Measurements from ENCODE around the gene SFXN3. TPM values are rescaled to one million over a fixed set of nuclear protein-coding genes. Genes with fewer than 3 reads are reported as not detected.
A peak's percentile ranks its signal among the peaks of the same experiment; 100 is the strongest.

Gene SFXN3
- total and polyA plus RNA-seq, 2 of the 13 experiments (the other 11 are each of a cell fraction or from before 2014, with no cell fraction given): 16.8 to 71.5 TPM

DNA sequence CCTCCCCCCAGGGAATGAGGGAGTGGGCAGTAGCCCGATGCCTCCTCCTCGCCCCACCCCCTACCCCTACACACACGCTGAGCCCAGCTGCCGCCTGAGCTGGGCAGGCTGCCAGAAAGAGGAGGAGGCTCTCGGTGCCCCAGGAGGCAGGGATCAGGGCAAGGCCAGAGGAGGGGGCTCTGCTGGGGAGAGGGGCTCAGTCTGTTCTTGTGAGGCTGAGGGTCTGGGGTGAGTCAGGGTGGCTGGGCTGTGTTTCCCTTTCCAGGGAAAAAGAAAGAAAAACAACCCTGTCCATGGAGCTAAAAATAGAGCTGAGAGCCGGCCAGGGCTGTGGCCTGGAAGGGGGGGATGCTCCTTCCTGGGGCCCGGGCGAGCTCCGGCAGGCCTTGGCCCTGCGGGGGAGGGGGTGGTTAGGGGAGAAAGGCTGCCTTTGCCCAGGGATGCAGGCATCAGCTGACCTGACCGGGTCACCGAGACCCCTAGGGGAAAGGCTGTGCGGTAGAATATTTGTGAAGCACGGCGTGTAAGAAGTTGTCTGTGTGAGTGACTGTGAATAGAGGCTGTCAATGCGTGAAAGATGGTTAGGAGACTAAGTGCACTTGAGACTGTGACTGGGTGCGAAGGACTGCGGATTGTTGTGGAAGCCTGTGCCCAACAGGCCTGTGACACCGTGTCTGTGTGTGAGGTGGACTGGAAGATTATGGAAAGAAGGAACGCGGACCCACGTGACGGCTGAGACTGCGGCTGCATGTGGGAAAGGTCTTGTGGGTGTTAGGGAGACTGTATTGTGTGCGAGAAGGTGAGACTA, 32.6 kb upstream of the SFXN3 start (continued):
- TF ChIP-seq, protein P1, sequence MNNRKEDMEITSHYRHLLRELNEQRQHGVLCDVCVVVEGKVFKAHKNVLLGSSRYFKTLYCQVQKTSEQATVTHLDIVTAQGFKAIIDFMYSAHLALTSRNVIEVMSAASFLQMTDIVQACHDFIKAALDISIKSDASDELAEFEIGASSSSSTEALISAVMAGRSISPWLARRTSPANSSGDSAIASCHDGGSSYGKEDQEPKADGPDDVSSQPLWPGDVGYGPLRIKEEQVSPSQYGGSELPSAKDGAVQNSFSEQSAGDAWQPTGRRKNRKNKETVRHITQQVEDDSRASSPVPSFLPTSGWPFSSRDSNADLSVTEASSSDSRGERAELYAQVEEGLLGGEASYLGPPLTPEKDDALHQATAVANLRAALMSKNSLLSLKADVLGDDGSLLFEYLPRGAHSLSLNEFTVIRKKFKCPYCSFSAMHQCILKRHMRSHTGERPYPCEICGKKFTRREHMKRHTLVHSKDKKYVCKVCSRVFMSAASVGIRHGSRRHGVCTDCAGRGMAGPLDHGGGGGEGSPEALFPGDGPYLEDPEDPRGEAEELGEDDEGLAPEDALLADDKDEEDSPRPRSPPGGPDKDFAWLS (CRISPR knock-in tag; IDR thresholded peaks at IDR 0.05; ENCODE audit: borderline replicate concordance): no peak
- TF ChIP-seq, protein P2, sequence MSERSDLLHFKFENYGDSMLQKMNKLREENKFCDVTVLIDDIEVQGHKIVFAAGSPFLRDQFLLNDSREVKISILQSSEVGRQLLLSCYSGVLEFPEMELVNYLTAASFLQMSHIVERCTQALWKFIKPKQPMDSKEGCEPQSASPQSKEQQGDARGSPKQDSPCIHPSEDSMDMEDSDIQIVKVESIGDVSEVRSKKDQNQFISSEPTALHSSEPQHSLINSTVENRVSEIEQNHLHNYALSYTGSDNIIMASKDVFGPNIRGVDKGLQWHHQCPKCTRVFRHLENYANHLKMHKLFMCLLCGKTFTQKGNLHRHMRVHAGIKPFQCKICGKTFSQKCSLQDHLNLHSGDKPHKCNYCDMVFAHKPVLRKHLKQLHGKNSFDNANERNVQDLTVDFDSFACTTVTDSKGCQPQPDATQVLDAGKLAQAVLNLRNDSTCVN (CRISPR knock-in tag; IDR thresholded peaks at IDR 0.05; ENCODE audit: borderline replicate concordance): no peak
- TF ChIP-seq NCOA1 (CRISPR knock-in tag; IDR thresholded peaks at IDR 0.05): no peak
- no peak for TF ChIP-seq ZNF232 (CRISPR knock-in tag; IDR thresholded peaks at IDR 0.05; ENCODE audit: borderline replicate concordance)
- TF ChIP-seq ZNF20 (CRISPR knock-in tag; IDR thresholded peaks at IDR 0.05): 0 out of 2 replicates have a peak, but pooled peaks have one; percentile 69
- TF ChIP-seq, protein P3, sequence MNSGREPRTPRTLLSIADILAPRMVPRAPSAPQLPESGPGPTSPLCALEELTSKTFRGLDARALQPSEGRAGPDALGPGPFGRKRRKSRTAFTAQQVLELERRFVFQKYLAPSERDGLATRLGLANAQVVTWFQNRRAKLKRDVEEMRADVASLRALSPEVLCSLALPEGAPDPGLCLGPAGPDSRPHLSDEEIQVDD (CRISPR knock-in tag; IDR thresholded peaks at IDR 0.05; ENCODE audit: borderline replicate concordance): no peak
- TF ChIP-seq, protein P4, sequence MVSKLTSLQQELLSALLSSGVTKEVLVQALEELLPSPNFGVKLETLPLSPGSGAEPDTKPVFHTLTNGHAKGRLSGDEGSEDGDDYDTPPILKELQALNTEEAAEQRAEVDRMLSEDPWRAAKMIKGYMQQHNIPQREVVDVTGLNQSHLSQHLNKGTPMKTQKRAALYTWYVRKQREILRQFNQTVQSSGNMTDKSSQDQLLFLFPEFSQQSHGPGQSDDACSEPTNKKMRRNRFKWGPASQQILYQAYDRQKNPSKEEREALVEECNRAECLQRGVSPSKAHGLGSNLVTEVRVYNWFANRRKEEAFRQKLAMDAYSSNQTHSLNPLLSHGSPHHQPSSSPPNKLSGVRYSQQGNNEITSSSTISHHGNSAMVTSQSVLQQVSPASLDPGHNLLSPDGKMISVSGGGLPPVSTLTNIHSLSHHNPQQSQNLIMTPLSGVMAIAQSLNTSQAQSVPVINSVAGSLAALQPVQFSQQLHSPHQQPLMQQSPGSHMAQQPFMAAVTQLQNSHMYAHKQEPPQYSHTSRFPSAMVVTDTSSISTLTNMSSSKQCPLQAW (CRISPR knock-in tag; IDR thresholded peaks at IDR 0.05): peak; percentile 63; the same call in 1 of the 2 replicates
- TF ChIP-seq ZNF124 (CRISPR knock-in tag; IDR thresholded peaks at IDR 0.05): no peak
- TF ChIP-seq RBM22 (optimal IDR thresholded peaks at IDR 0.05; ENCODE audit: low read length): peak; percentile 12
- TF ChIP-seq, protein P5, sequence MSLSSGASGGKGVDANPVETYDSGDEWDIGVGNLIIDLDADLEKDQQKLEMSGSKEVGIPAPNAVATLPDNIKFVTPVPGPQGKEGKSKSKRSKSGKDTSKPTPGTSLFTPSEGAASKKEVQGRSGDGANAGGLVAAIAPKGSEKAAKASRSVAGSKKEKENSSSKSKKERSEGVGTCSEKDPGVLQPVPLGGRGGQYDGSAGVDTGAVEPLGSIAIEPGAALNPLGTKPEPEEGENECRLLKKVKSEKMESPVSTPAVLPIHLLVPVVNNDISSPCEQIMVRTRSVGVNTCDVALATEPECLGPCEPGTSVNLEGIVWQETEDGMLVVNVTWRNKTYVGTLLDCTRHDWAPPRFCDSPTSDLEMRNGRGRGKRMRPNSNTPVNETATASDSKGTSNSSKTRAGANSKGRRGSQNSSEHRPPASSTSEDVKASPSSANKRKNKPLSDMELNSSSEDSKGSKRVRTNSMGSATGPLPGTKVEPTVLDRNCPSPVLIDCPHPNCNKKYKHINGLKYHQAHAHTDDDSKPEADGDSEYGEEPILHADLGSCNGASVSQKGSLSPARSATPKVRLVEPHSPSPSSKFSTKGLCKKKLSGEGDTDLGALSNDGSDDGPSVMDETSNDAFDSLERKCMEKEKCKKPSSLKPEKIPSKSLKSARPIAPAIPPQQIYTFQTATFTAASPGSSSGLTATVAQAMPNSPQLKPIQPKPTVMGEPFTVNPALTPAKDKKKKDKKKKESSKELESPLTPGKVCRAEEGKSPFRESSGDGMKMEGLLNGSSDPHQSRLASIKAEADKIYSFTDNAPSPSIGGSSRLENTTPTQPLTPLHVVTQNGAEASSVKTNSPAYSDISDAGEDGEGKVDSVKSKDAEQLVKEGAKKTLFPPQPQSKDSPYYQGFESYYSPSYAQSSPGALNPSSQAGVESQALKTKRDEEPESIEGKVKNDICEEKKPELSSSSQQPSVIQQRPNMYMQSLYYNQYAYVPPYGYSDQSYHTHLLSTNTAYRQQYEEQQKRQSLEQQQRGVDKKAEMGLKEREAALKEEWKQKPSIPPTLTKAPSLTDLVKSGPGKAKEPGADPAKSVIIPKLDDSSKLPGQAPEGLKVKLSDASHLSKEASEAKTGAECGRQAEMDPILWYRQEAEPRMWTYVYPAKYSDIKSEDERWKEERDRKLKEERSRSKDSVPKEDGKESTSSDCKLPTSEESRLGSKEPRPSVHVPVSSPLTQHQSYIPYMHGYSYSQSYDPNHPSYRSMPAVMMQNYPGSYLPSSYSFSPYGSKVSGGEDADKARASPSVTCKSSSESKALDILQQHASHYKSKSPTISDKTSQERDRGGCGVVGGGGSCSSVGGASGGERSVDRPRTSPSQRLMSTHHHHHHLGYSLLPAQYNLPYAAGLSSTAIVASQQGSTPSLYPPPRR (CRISPR knock-in tag; IDR thresholded peaks at IDR 0.05; ENCODE audit: borderline replicate concordance): 0 out of 2 replicates have a peak, but pooled peaks have one; percentile 25
- TF ChIP-seq SP2 (CRISPR knock-in tag; IDR thresholded peaks at IDR 0.05): no peak
- TF ChIP-seq AGO1 (IDR thresholded peaks at IDR 0.05; ENCODE audit: low read depth, low read length, poor library complexity, severe bottlenecking): no peak
- TF ChIP-seq ZBTB20 (CRISPR knock-in tag; IDR thresholded peaks at IDR 0.05; ENCODE audit: borderline replicate concordance, low read depth): no peak
- no peak for TF ChIP-seq ZNF562 (CRISPR knock-in tag; IDR thresholded peaks at IDR 0.05; ENCODE audit: borderline replicate concordance)
- TF ChIP-seq ZMYM4 (CRISPR knock-in tag; IDR thresholded peaks at IDR 0.05): no peak
- peak; percentile 41 for TF ChIP-seq ZNF781 (CRISPR knock-in tag; IDR thresholded peaks at IDR 0.05; ENCODE audit: borderline replicate concordance, not compliant biosample characterization)
